HepG2 (cell line): ENCODE results near the gene NEURL2. TPM values are rescaled to one million over a fixed set of nuclear protein-coding genes. Genes with fewer than 3 reads are reported as not detected.
A peak's percentile ranks its signal among the peaks of the same experiment; 100 is the strongest.

Experiments used
- ATF1 ChIP-seq: IDR thresholded peaks from 2 replicates; pipeline ENCODE4 v1.6.1; 2016; ENCODE audit warnings: mild to moderate bottlenecking, control low read depth
- ATF2 ChIP-seq: sonication (generic); formaldehyde crosslinking; IDR thresholded peaks from 2 replicates; pipeline ENCODE4 v1.4.0; 2020; ENCODE audit warnings: missing genetic modification reagents
- BRD4 ChIP-seq: sonication (generic); formaldehyde crosslinking; IDR thresholded peaks from 2 replicates; pipeline ENCODE4 v1.4.0; 2020; ENCODE audit warnings: missing genetic modification reagents
- CBFB ChIP-seq: sonication (generic); formaldehyde crosslinking; IDR thresholded peaks from 2 replicates; pipeline ENCODE4 v1.4.0; 2020; ENCODE audit warnings: missing genetic modification reagents
- HCFC1 ChIP-seq: fragments of 150-350 bp; IDR thresholded peaks from 2 replicates; pipeline ENCODE4 v1.6.1; 2014; ENCODE audit warnings: low read depth, low read length
- HDAC2 ChIP-seq: sonication (generic); formaldehyde crosslinking; IDR thresholded peaks from 2 replicates; pipeline ENCODE4 v1.4.0; 2020; ENCODE audit warnings: missing genetic modification reagents
- HIVEP1 ChIP-seq: sonication (generic); formaldehyde crosslinking; IDR thresholded peaks from 2 replicates; pipeline ENCODE4 v1.4.0; 2020; ENCODE audit warnings: mild to moderate bottlenecking, missing genetic modification reagents
- KAT8 ChIP-seq: IDR thresholded peaks from 2 replicates; pipeline ENCODE4 v1.6.1; 2016; ENCODE audit warnings: missing genetic modification reagents, missing compliant biosample characterization
- KLF9 ChIP-seq: IDR thresholded peaks from 2 replicates; pipeline ENCODE4 v1.6.1; 2016; ENCODE audit warnings: low read depth
- MXI1 ChIP-seq: IDR thresholded peaks from 3 replicates; pipeline ENCODE4 v1.6.1; 2012; ENCODE audit warnings: low read depth, low read length, inconsistent platforms, borderline replicate concordance
- NR2F1 ChIP-seq, 2 experiments: fragments of 450-650 bp in 1 of 2; formaldehyde crosslinking in 1 of 2; IDR thresholded peaks; 2 replicates each; pipeline versions ENCODE4 v1.5.0 to v1.6.1; 2016 to 2020; ENCODE audit warnings: mild to moderate bottlenecking in 1 of 2, missing compliant biosample characterization in 1 of 2, missing genetic modification reagents in 1 of 2, moderate library complexity in 1 of 2
- PHF5A ChIP-seq: IDR thresholded peaks from one replicate; pipeline ENCODE4 v1.6.1; 2018; ENCODE audit warnings: low read depth, missing genetic modification reagents; ENCODE audit not compliant: unreplicated experiment
- PHF8 ChIP-seq: sonication (generic); formaldehyde crosslinking; IDR thresholded peaks from 2 replicates; pipeline ENCODE4 v1.5.0; 2020; ENCODE audit warnings: missing genetic modification reagents
- RFXANK ChIP-seq: IDR thresholded peaks from 2 replicates; pipeline ENCODE4 v1.6.1; 2016
- SALL1 ChIP-seq: sonication (generic); formaldehyde crosslinking; IDR thresholded peaks from 2 replicates; pipeline ENCODE4 v1.8.0; 2022; ENCODE audit warnings: mild to moderate bottlenecking, missing genetic modification reagents
- SNAI1 ChIP-seq: sonication (generic); formaldehyde crosslinking; IDR thresholded peaks from 2 replicates; pipeline ENCODE4 v1.5.0; 2020; ENCODE audit warnings: mild to moderate bottlenecking, missing genetic modification reagents, borderline replicate concordance
- TOPORS ChIP-seq: sonication (generic); formaldehyde crosslinking; IDR thresholded peaks from 2 replicates; pipeline ENCODE4 v1.8.0; 2023; ENCODE audit warnings: mild to moderate bottlenecking, missing genetic modification reagents
- ZBTB20 ChIP-seq: sonication (generic); formaldehyde crosslinking; IDR thresholded peaks from 2 replicates; pipeline ENCODE4 v1.8.1; 2023; ENCODE audit warnings: missing genetic modification reagents, low read depth, mild to moderate bottlenecking, borderline replicate concordance
- ZBTB8A ChIP-seq: sonication (generic); formaldehyde crosslinking; IDR thresholded peaks from 2 replicates; pipeline ENCODE4 v1.4.0; 2020; ENCODE audit warnings: mild to moderate bottlenecking, low read depth, missing genetic modification reagents, borderline replicate concordance
- ZMYM3 ChIP-seq: sonication (generic); formaldehyde crosslinking; IDR thresholded peaks from 2 replicates; pipeline ENCODE4 v1.5.1; 2020; ENCODE audit warnings: mild to moderate bottlenecking, missing genetic modification reagents
- ZNF225 ChIP-seq: sonication (generic); formaldehyde crosslinking; IDR thresholded peaks from 2 replicates; pipeline ENCODE4 v1.4.0; 2020; ENCODE audit warnings: mild to moderate bottlenecking, missing genetic modification reagents
- ZNF274 ChIP-seq: sonication (generic); formaldehyde crosslinking; IDR thresholded peaks from 2 replicates; pipeline ENCODE4 v1.5.1; 2020; ENCODE audit warnings: mild to moderate bottlenecking, missing genetic modification reagents
- ZNF292 ChIP-seq: sonication (generic); formaldehyde crosslinking; IDR thresholded peaks from 2 replicates; pipeline ENCODE4 v1.8.1; 2022; ENCODE audit warnings: mild to moderate bottlenecking, low read depth, missing genetic modification reagents, borderline replicate concordance
- ZNF33B ChIP-seq: sonication (generic); formaldehyde crosslinking; IDR thresholded peaks from 2 replicates; pipeline ENCODE4 v1.5.1; 2020; ENCODE audit warnings: mild to moderate bottlenecking, missing genetic modification reagents
- ZNF543 ChIP-seq: sonication (generic); formaldehyde crosslinking; IDR thresholded peaks from 2 replicates; pipeline ENCODE4 v1.4.0; 2020; ENCODE audit warnings: mild to moderate bottlenecking, missing genetic modification reagents
- ZNF775 ChIP-seq: sonication (generic); formaldehyde crosslinking; IDR thresholded peaks from 2 replicates; pipeline ENCODE4 v1.4.0; 2020; ENCODE audit warnings: missing genetic modification reagents, mild to moderate bottlenecking, moderate library complexity, borderline replicate concordance
- ZNF83 ChIP-seq: sonication (generic); formaldehyde crosslinking; IDR thresholded peaks from 2 replicates; pipeline ENCODE4 v1.4.0; 2020; ENCODE audit warnings: missing genetic modification reagents, mild to moderate bottlenecking, borderline replicate concordance
- ZSCAN22 ChIP-seq: sonication (generic); formaldehyde crosslinking; IDR thresholded peaks from 2 replicates; pipeline ENCODE4 v1.4.0; 2020; ENCODE audit warnings: mild to moderate bottlenecking, missing genetic modification reagents
- polyA plus RNA-seq, 8 experiments: library from polyadenylated mRNA; depleted of rRNA in 3 of 8; stranded (reverse) in 7 of 8; unstranded in 1 of 8; fragments of >200 nt; fragmentation: Illumina TruSeq in 4 of 8; extraction: Trizol in 4 of 8; gene quantifications; 2 replicates each; pipeline versions ENCODE4 v1.2.1 to v1.2.3, GENCODE V29; 2011 to 2016; ENCODE audit warnings: low read depth in 4 of 8, missing spikeins in 1 of 8, mixed read lengths in 1 of 8; ENCODE audit not compliant: insufficient read depth in 1 of 8
- total RNA-seq, 5 experiments: library from RNA; depleted of rRNA; stranded (reverse); fragments of >200 nt; fragmentation: Illumina TruSeq; extraction: Trizol; gene quantifications; 2 replicates each; pipeline ENCODE4 v1.2.3, GENCODE V29; 2016; ENCODE audit warnings: low read depth in 1 of 5
- TF ChIP-seq, protein P1 (sequence below): IDR thresholded peaks from 2 replicates; pipeline ENCODE4 v1.6.1; 2016; ENCODE audit warnings: missing compliant biosample characterization, missing genetic modification reagents, borderline replicate concordance
- TF ChIP-seq, protein P2 (sequence below): sonication (generic); formaldehyde crosslinking; IDR thresholded peaks from 2 replicates; pipeline ENCODE4 v1.4.0; 2020; ENCODE audit warnings: missing genetic modification reagents, borderline replicate concordance

Gene NEURL2
- total and polyA plus RNA-seq, 2 of the 13 experiments (the other 11 are each of a cell fraction or from before 2014, with no cell fraction given), result 7.2 to 9.7 TPM

DNA sequence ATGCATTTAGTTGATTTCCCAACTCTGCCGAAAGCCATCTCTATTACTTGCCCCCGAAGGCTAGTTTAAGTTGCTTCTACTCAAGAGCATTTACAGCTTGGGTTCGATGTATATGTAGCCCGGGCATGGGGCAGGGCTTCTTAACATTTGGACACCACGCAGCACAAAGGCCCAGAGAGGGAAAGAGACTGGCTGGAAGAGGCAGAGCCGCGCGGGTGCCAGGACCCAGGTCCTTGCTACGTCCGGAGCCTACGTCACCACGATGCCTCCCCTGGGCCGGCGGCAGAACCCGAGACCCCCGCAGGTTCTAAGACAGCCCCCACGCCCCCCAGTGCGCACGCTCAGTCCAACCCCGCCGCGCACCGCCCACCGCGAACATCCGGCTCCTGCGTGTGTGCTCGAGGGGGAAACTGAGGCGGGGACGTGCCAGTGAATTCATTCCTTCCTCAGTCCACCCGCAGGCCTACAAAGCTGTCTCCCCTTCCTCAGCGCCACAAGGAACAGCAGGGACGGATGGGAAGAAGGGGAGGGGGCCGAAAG is 43.1 kb upstream of the NEURL2 start (continued):
- TF ChIP-seq ATF2 (CRISPR knock-in tag) (no peak), HCFC1 (no peak), ZSCAN22 (CRISPR knock-in tag) (no peak), ZBTB8A (CRISPR knock-in tag) (peak; percentile 84; the same call in 1 of the 2 replicates), ZNF225 (CRISPR knock-in tag) (peak; percentile 96), ZNF292 (CRISPR knock-in tag) (0 out of 2 replicates have a peak, but pooled peaks have one; percentile 19), BRD4 (CRISPR knock-in tag) (no peak), RFXANK (no peak), ZNF543 (CRISPR knock-in tag) (peak; percentile 91), MXI1 (no peak), HDAC2 (peak; percentile 36; the same call in 1 of the 2 replicates), PHF8 (CRISPR knock-in tag) (no peak), CBFB (CRISPR knock-in tag) (no peak), SNAI1 (CRISPR knock-in tag) (0 out of 2 replicates have a peak, but pooled peaks have one; percentile 60), ZNF775 (peak; percentile 84; the same call in 1 of the 2 replicates), HIVEP1 (peak; percentile 97; the same call in 1 of the 2 replicates), SALL1 (CRISPR knock-in tag) (no peak; the same call in 1 of the 2 replicates), PHF5A (CRISPR knock-in tag) (no peak), ZBTB20 (CRISPR knock-in tag) (no peak), KLF9 (CRISPR knock-in tag) (peak; percentile 26; the same call in 1 of the 2 replicates), ZNF274 (no peak; the same call in 1 of the 2 replicates), ZNF83 (CRISPR knock-in tag) (no peak; the same call in 1 of the 2 replicates), NR2F1 (CRISPR knock-in tag; IDR thresholded peaks at IDR 0.05) (no peak), KAT8 (CRISPR knock-in tag) (no peak), ZMYM3 (peak; percentile 91), TOPORS (CRISPR knock-in tag) (no peak; the same call in none of the 2 replicates), ZNF33B (CRISPR knock-in tag) (peak; percentile 84; the same call in 1 of the 2 replicates), ATF1 (no peak)
- TF ChIP-seq, protein P1, sequence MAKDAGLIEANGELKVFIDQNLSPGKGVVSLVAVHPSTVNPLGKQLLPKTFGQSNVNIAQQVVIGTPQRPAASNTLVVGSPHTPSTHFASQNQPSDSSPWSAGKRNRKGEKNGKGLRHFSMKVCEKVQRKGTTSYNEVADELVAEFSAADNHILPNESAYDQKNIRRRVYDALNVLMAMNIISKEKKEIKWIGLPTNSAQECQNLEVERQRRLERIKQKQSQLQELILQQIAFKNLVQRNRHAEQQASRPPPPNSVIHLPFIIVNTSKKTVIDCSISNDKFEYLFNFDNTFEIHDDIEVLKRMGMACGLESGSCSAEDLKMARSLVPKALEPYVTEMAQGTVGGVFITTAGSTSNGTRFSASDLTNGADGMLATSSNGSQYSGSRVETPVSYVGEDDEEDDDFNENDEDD (CRISPR knock-in tag), result peak; percentile 17; the same call in 1 of the 2 replicates
- TF ChIP-seq, protein P2, sequence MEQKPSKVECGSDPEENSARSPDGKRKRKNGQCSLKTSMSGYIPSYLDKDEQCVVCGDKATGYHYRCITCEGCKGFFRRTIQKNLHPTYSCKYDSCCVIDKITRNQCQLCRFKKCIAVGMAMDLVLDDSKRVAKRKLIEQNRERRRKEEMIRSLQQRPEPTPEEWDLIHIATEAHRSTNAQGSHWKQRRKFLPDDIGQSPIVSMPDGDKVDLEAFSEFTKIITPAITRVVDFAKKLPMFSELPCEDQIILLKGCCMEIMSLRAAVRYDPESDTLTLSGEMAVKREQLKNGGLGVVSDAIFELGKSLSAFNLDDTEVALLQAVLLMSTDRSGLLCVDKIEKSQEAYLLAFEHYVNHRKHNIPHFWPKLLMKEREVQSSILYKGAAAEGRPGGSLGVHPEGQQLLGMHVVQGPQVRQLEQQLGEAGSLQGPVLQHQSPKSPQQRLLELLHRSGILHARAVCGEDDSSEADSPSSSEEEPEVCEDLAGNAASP (CRISPR knock-in tag), result no peak
